K562 (cell line): ENCODE results near the gene LRGUK. TPM values are rescaled to one million over a fixed set of nuclear protein-coding genes. Genes with fewer than 3 reads are reported as not detected.

Experiments used
- ARID1B ChIP-seq: fragments of 450-650 bp; IDR thresholded peaks from 2 replicates; pipeline ENCODE4 v1.6.1; 2016; ENCODE audit warnings: antibody characterized with exemption, mild to moderate bottlenecking, inconsistent platforms
- CTCF ChIP-seq, 3 experiments: IDR thresholded peaks in 2 of 3; conservative IDR thresholded peaks in 1 of 3; 2 replicates each; pipeline ENCODE4 v1.5.1; 2011 to 2012; ENCODE audit warnings: low read length in 3 of 3, mild to moderate bottlenecking in 3 of 3, control low read depth in 2 of 3, improper control_type of control experiment in 1 of 3, inconsistent platforms in 1 of 3, low read depth in 1 of 3, mixed read lengths in 1 of 3, moderate library complexity in 1 of 3; ENCODE audit not compliant: insufficient read depth in 2 of 3
- EP300 ChIP-seq: IDR thresholded peaks from 2 replicates; pipeline ENCODE4 v1.6.1; 2012; ENCODE audit warnings: low read length, improper control_type of control experiment
- ETS1 ChIP-seq: conservative IDR thresholded peaks from 2 replicates; pipeline ENCODE4 v1.6.1; 2011; ENCODE audit warnings: low read depth, mild to moderate bottlenecking, low read length; ENCODE audit not compliant: control insufficient read depth
- MXI1 ChIP-seq: IDR thresholded peaks from 2 replicates; pipeline ENCODE4 v1.6.1; 2011; ENCODE audit warnings: low read depth, mild to moderate bottlenecking, improper control_type of control experiment, low read length
- NCOR1 ChIP-seq: fragments of 450-650 bp; IDR thresholded peaks from 2 replicates; pipeline ENCODE4 v1.6.1; 2016; ENCODE audit warnings: mild to moderate bottlenecking, moderate library complexity
- RCOR1 ChIP-seq, 2 experiments: IDR thresholded peaks; 2 replicates each; pipeline ENCODE4 v1.6.1; 2012; ENCODE audit warnings: low read depth in 2 of 2, low read length in 2 of 2, borderline replicate concordance in 1 of 2, improper control_type of control experiment in 1 of 2
- SMARCB1 ChIP-seq: IDR thresholded peaks from 2 replicates; pipeline ENCODE4 v1.6.1; 2011; ENCODE audit warnings: improper control_type of control experiment, low read depth; ENCODE audit not compliant: insufficient read length
- SP2 ChIP-seq: IDR thresholded peaks from 2 replicates; pipeline ENCODE4 v1.6.1; 2011; ENCODE audit warnings: mild to moderate bottlenecking, low read depth, low read length, moderate library complexity; ENCODE audit not compliant: poor library complexity, severe bottlenecking; ENCODE audit errors: extremely low read depth
- ZNF217 ChIP-seq: sonication (generic); formaldehyde crosslinking; IDR thresholded peaks from 2 replicates; pipeline ENCODE4 v1.8.0; 2022; ENCODE audit warnings: mild to moderate bottlenecking, missing genetic modification reagents
- polyA plus RNA-seq, 8 experiments: library from polyadenylated mRNA; depleted of rRNA in 4 of 8; stranded (reverse) in 5 of 8; unstranded in 3 of 8; fragments of >200 nt; fragmentation: Nextera tagmentation in 2 of 8; fragmentation: Illumina TruSeq in 1 of 8; extraction: Ambion mirVana in 2 of 8; extraction: Trizol in 1 of 8; gene quantifications; 2 replicates each; pipeline versions ENCODE4 v1.2.1 to v1.2.3, GENCODE V29; 2011 to 2014; ENCODE audit warnings: inconsistent platforms in 1 of 8, missing spikeins in 1 of 8
- total RNA-seq, 7 experiments: library from RNA; depleted of rRNA in 6 of 7; stranded (reverse); fragments of >200 nt in 6 of 7; fragmentation: Illumina TruSeq in 2 of 7; extraction: Trizol in 2 of 7; gene quantifications; 2 replicates each; pipeline versions ENCODE4 v1.2.1 to v1.2.3, GENCODE V29; 2011 to 2021; ENCODE audit warnings: low replicate concordance in 1 of 7

LRGUK gene
- total and polyA plus RNA-seq, 9 of the 15 experiments (the other 6 are each of a cell fraction or from before 2014, with no cell fraction given), result 0.04 to 0.33 (median 0.18) TPM

- TF ChIP-seq CTCF (IDR thresholded peaks at IDR 0.05 in 2 of 3, conservative IDR thresholded peaks at IDR 0.05 in 1 of 3; ENCODE audit: insufficient read depth in 2 of 3, low read depth in 1 of 3, low read length in 3 of 3) (no peak), SP2 (no peak), RCOR1 (IDR thresholded peaks at IDR 0.05; ENCODE audit: borderline replicate concordance in 1 of 2, low read depth in 2 of 2, low read length in 2 of 2) (0 out of 4 replicates have a peak, but pooled peaks of 1 of the 2 experiments have one; percentile 29), MXI1 (no peak), EP300 (peak; percentile 71; the same call in 1 of the 2 replicates), ZNF217 (no peak), SMARCB1 (no peak), ETS1 (no peak), NCOR1 (peak; percentile 57), ARID1B (peak; percentile 82)
- TF ChIP-seq, all 486 proteins: peak for 12
Measured at GRCh38 chr7:134284952-134285351, 157.8 kb downstream of the LRGUK start (continued).
